ENCODE data around the gene ACACA.

ACACA gene

DNA sequence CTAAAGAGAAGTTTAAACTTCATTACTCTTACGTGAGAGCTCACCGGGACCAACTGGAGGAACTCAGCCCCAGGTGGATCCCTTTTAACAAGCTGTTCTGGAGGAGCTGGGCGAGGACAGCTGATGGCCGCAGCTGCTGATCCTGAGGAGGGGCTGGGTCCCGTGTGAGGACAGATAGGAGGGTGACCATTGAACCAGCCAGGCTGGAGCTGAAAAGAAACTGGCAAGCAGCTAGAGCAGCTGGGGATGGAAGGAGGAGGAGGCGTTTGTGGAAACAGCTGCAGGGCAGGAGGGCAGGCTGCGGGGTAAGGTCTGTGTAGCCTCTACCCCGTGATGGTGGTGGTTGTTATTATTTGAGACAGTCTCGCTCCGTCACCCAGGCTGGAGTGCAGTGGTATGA is 338.4 kb downstream of the ACACA start:
- no peak for DNase-seq (ENCODE audit: low spot score)
- TF ChIP-seq, protein P1, sequence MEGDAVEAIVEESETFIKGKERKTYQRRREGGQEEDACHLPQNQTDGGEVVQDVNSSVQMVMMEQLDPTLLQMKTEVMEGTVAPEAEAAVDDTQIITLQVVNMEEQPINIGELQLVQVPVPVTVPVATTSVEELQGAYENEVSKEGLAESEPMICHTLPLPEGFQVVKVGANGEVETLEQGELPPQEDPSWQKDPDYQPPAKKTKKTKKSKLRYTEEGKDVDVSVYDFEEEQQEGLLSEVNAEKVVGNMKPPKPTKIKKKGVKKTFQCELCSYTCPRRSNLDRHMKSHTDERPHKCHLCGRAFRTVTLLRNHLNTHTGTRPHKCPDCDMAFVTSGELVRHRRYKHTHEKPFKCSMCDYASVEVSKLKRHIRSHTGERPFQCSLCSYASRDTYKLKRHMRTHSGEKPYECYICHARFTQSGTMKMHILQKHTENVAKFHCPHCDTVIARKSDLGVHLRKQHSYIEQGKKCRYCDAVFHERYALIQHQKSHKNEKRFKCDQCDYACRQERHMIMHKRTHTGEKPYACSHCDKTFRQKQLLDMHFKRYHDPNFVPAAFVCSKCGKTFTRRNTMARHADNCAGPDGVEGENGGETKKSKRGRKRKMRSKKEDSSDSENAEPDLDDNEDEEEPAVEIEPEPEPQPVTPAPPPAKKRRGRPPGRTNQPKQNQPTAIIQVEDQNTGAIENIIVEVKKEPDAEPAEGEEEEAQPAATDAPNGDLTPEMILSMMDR (IDR thresholded peaks at IDR 0.05; ENCODE audit: extremely low read depth, missing control alignments) = no peak

DNA sequence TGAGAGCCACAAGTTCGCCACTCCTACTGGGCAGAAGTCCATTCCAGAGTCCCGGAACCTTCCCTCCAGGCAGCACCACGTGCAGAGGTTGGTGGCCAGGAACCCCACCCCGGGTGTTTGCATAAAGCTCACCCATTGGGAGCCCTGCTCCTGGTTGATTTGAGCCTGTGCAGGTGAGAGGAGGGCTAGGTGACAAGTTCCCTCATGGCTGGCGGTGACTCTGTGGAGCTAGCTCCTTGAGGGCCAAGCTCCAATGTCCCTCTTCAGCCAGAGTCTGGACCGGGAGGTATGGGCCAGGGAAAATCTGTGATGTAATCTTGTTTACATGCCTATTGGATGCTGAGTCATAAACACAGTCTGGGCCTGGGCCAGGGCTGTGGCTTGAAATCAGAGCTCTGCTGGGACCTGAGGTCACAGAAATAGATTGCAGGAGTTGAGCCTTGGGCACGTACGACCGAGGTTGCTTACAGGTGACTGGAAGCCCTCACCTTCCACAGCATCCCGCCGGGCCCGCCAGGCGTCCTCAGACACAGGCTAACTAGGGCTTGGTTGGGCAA is 339.0 kb downstream of the ACACA start:
- TF ChIP-seq, protein P1 (IDR thresholded peaks at IDR 0.05; ENCODE audit: extremely low read depth, missing control alignments) = no peak
- no peak for DNase-seq (ENCODE audit: low spot score)

DNA sequence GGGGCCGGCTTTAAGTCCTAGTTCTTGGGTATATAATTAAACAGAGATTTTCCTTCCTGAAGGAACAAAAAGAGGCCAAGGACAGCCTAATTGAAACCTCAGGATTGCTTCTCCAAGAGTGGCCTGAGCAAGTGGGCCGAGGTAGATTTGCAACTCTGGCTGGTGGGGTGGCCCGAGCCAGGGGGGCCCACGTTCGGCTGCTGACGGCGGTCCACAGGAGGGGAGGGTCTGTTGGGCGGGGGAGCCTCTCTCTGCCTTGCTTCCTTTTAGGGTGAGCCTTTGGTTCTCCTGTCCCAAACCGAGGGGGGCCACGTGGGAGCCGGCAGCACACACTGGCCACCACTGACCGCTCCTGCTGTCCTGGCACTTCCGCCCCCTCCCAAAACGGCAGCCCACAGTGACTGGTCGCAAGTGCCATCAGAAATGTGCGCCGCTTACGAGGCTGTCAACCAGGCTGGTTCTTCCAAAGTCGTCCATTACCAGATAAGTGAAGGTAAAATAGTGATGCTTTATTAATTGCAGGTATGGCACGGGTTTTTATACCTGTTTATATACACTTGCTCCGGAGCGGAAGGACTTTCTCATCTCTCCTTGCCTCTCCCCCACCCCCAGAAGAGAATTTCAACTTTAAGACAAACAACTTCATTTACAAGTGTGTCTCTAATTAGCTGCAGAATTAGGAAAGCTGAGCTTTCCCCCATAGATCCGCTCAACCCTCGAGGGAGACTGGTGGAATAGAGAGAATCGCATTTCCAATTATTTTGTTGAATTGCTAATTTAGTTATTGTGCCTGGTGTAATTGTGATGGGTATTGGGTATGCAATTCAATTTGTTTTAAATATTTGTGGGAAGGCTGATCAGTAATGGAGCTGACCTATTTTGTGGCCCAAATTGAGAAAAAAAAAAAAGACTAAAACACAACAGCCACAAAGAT is 340.0 kb downstream of the ACACA start:
- TF ChIP-seq, protein P1 (IDR thresholded peaks at IDR 0.05; ENCODE audit: extremely low read depth, missing control alignments) = no peak
- no peak for DNase-seq (ENCODE audit: low spot score)

DNA sequence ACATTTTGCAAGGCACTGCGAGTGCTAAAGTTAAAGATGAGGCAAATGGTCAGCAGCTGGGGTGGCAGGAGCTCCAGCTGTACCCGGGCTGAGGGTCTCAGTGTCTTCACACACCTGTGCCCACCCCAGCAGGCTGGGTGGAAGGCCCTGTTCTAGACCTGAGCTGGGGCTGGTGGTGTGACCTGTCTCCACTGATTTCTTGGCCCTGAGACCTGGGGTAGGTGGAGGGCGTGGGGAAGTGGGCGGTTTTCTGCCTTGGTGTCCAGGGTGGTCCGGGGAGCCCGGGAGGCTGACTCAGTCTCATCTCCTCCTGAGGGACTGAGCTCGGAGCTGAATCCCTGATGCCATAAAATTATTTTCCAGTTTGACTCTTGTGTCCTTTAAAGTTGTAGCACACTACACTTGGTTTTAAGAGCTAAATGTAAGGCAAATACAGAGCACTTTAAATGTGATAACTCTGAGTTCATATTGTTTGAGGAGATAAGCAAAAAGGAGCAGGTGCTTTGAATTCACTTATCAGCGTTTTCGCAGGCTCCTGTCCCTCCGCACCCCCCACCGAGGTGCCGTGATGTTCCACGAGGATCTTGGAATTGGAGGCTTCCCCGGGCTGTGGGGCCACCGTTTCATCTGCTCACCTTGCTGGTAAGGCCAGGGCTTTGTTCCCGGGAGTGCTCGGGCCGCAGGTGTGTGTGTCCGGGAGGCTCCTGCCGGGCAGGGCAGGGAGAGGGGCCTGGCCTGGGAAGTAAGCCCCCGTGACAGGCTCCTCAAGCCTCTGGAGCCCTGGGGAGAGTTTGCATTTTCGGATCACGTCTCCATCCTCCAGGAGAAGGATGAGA is 340.9 kb downstream of the ACACA start:
- TF ChIP-seq, protein P1 (IDR thresholded peaks at IDR 0.05; ENCODE audit: extremely low read depth, missing control alignments) = no peak
- no peak for DNase-seq (ENCODE audit: low spot score)

DNA sequence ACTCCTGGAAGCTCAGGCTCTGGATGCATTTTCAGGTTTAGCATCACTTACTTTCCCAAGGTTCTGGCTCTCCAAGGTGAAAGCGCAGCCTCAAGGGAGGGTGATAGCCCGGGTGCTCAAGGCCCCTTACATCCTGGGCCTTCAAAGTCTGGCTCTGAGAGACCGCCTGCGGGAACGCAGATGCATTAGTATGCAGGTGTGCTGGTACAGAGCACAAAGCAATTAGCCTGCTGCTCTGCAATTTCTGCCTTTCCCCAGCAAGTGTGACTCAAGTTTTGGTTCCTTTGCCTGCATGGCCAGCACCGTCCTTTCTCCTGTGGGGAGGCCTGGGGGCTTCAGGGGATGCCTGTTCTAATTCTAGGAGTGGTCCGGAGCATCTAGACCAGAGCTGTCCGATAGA is 341.7 kb downstream of the ACACA start:
- TF ChIP-seq, protein P1 (IDR thresholded peaks at IDR 0.05; ENCODE audit: extremely low read depth, missing control alignments) = no peak
- DNase-seq (ENCODE audit: low spot score) = no peak

DNA sequence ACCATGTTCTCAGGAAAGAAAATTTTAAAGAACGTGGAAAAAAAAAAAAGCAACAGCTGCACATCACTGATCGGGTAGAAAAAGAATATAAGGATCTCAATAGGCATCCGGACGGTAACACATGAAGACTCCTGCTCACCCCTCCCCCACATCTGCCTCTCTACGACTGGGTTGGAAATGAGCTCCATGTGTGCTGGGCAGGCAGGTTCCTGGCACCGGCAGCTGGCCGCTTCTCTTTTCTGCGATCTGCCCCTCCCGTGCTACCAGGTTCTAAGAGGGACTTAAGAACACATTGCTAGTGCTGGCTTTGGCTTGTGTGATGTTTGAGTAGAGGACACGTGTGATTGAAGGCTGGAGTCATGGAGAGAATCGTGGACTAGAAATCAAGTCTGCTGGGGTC is 342.4 kb downstream of the ACACA start:
- no peak for DNase-seq (ENCODE audit: low spot score)
- TF ChIP-seq, protein P1 (IDR thresholded peaks at IDR 0.05; ENCODE audit: extremely low read depth, missing control alignments) = no peak

Data from GM20000 (cell line).